Measurements from ENCODE around the gene FAM78A. TPM values are rescaled to one million over a fixed set of nuclear protein-coding genes. Genes with fewer than 3 reads are reported as not detected.

Gene FAM78A
- total RNA-seq, 1 experiment from 2014 or later = not detected

- Mint-ChIP-seq H3K9me3 (ENCODE audit: low read depth, unreplicated experiment) (no peaks in the 10 kb centered on the region), H3K4me1 (ENCODE audit: low read depth, unreplicated experiment) (no peaks in the 10 kb centered on the region), H3K27ac (ENCODE audit: unreplicated experiment) (no peak overlapping the region), H3K36me3 (ENCODE audit: insufficient read depth, unreplicated experiment) (no peaks in the 10 kb centered on the region), H3K4me3 (ENCODE audit: low read depth, unreplicated experiment) (no peak overlapping the region), H3K27me3 (ENCODE audit: unreplicated experiment) (peaks cover 30% of the 10 kb centered on the region)
- no TSS peak for BruUV-seq (replicated peaks)
- CTCF ChIA-PET = no interaction called here
- DNase-seq = no peak
- TF ChIP-seq, protein P1, sequence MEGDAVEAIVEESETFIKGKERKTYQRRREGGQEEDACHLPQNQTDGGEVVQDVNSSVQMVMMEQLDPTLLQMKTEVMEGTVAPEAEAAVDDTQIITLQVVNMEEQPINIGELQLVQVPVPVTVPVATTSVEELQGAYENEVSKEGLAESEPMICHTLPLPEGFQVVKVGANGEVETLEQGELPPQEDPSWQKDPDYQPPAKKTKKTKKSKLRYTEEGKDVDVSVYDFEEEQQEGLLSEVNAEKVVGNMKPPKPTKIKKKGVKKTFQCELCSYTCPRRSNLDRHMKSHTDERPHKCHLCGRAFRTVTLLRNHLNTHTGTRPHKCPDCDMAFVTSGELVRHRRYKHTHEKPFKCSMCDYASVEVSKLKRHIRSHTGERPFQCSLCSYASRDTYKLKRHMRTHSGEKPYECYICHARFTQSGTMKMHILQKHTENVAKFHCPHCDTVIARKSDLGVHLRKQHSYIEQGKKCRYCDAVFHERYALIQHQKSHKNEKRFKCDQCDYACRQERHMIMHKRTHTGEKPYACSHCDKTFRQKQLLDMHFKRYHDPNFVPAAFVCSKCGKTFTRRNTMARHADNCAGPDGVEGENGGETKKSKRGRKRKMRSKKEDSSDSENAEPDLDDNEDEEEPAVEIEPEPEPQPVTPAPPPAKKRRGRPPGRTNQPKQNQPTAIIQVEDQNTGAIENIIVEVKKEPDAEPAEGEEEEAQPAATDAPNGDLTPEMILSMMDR (IDR thresholded peaks at IDR 0.05; ENCODE audit: unreplicated experiment) = no peak
- intact Hi-C loops (cut with micrococcal nuclease; ENCODE audit: unreplicated experiment) = no loop called here
Observed at GRCh38 chr9:131319486-131319885, 43.2 kb upstream of the FAM78A start.

DNA sequence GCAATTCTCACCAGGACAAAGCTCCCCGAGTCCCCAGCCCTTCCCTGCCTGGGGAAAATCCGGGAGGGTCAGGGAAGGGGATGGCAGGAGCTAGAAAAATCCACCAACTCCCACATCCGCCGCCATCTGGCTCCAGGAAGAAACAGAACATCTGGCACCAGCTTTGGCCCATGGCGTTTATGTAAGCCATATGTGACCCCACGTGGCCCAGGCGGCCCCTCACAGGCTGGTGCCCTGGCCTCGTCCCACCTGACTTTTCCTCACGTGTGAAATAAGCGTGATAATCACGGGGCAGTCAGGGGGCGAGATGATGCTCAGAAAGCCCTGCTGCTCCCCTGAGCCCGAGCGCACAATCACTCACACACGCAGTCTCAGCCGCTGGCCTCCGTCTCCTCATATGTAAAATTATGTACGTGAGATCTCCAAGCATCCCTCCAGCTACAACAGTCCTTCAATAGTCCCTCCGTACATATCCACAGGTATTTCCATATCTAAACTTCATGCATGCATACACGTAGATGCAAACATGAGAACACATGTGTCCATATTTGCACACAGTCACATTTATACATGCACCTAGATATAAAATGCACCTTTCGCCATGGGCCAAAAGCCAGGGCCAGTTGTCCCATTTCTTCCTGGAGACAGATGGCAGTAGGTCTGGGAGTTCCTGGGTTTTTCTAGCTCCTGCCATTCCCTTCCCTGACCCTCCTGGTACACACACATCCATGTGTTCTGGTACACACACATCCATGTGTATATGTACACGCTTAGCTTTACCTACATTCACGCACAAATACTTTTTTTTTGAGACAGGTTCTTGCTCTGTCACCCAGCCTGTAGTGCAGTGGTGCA, 42.1 kb upstream of the FAM78A start:
- no TSS peak for BruUV-seq (replicated peaks)
- CTCF ChIA-PET = no interaction called here

GRCh38 chr9:131312822-131313770, 36.8 kb upstream of the FAM78A start:
- DNase-seq = no peak
- intact Hi-C loops (cut with micrococcal nuclease; ENCODE audit: unreplicated experiment) = no loop called here
- peaks cover 20% of the 10 kb centered on the region for H3K27me3 Mint-ChIP-seq (ENCODE audit: unreplicated experiment)
- no peaks in the 10 kb centered on the region for H3K36me3 Mint-ChIP-seq (ENCODE audit: insufficient read depth, unreplicated experiment)
- H3K4me1 Mint-ChIP-seq (ENCODE audit: low read depth, unreplicated experiment) = no peaks in the 10 kb centered on the region
- CTCF ChIA-PET = no interaction called here
- no peak overlapping the region for H3K27ac Mint-ChIP-seq (ENCODE audit: unreplicated experiment)
- TF ChIP-seq, protein P1 (IDR thresholded peaks at IDR 0.05; ENCODE audit: unreplicated experiment) = no peak
- no peaks in the 10 kb centered on the region for H3K9me3 Mint-ChIP-seq (ENCODE audit: low read depth, unreplicated experiment)
- no TSS peak for BruUV-seq (replicated peaks)
- H3K4me3 Mint-ChIP-seq (ENCODE audit: low read depth, unreplicated experiment) = no peak overlapping the region

More for the DNA sequence above, 42.1 kb upstream of the FAM78A start:
- no peak for DNase-seq
- H3K27ac Mint-ChIP-seq (ENCODE audit: unreplicated experiment) = no peak overlapping the region
- TF ChIP-seq, protein P1 (IDR thresholded peaks at IDR 0.05; ENCODE audit: unreplicated experiment) = no peak
- H3K36me3 Mint-ChIP-seq (ENCODE audit: insufficient read depth, unreplicated experiment) = no peaks in the 10 kb centered on the region
- peaks cover 30% of the 10 kb centered on the region for H3K27me3 Mint-ChIP-seq (ENCODE audit: unreplicated experiment)
- intact Hi-C loops (cut with micrococcal nuclease; ENCODE audit: unreplicated experiment) = no loop called here
- no peaks in the 10 kb centered on the region for H3K4me1 Mint-ChIP-seq (ENCODE audit: low read depth, unreplicated experiment)
- H3K9me3 Mint-ChIP-seq (ENCODE audit: low read depth, unreplicated experiment) = no peaks in the 10 kb centered on the region
- no peak overlapping the region for H3K4me3 Mint-ChIP-seq (ENCODE audit: low read depth, unreplicated experiment)

DNA sequence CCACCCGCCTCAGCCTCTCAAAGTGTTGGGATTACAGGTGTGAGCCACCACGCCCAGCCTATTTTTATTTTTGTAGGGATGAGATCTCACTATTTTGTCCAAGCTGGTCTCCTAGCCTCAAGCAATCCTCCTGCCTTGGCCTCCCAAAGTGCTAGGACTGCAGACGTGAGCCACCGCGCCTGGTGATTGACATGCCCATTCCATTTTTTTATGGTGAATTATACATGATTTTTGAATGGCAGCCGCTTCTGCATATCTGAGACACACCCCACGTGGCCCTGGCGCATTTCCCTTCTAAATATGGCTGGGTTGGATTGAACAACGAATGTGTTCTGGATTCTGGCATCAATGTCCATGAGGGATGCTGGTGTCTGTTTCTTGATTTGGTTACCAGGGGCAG, 35.9 kb upstream of the FAM78A start:
- Mint-ChIP-seq H3K36me3 (ENCODE audit: insufficient read depth, unreplicated experiment) (no peaks in the 10 kb centered on the region), H3K27ac (ENCODE audit: unreplicated experiment) (no peak overlapping the region), H3K27me3 (ENCODE audit: unreplicated experiment) (peaks cover 20% of the 10 kb centered on the region), H3K4me3 (ENCODE audit: low read depth, unreplicated experiment) (no peak overlapping the region), H3K4me1 (ENCODE audit: low read depth, unreplicated experiment) (no peaks in the 10 kb centered on the region), H3K9me3 (ENCODE audit: low read depth, unreplicated experiment) (no peaks in the 10 kb centered on the region)
- CTCF ChIA-PET = no interaction called here
- intact Hi-C loops (cut with micrococcal nuclease; ENCODE audit: unreplicated experiment) = no loop called here
- TF ChIP-seq, protein P1 (IDR thresholded peaks at IDR 0.05; ENCODE audit: unreplicated experiment) = no peak
- DNase-seq = no peak
- no TSS peak for BruUV-seq (replicated peaks)

Measured in Calu3 (cell line).